ENCODE data around the gene MICU1. TPM values are rescaled to one million over a fixed set of nuclear protein-coding genes. Genes with fewer than 3 reads are reported as not detected.

MICU1 gene
- total RNA-seq, 1 experiment from 2014 or later, result 46.9 TPM

GRCh38 chr10:72364239-72364777 lies 261.6 kb downstream of the MICU1 start:
- TF ChIP-seq POLR2AphosphoS5 (IDR thresholded peaks at IDR 0.05; ENCODE audit: low read depth, low read length) (peak; percentile 54; the same call in 1 of the 2 replicates), CTCF (IDR thresholded peaks at IDR 0.05) (peak; percentile 97), SIN3A (IDR thresholded peaks at IDR 0.05; ENCODE audit: borderline replicate concordance, insufficient read depth, low read depth, low read length) (no peak), TCF7L2 (IDR thresholded peaks at IDR 0.05; ENCODE audit: low read depth, low read length) (no peak)
- TF ChIP-seq, protein P1, sequence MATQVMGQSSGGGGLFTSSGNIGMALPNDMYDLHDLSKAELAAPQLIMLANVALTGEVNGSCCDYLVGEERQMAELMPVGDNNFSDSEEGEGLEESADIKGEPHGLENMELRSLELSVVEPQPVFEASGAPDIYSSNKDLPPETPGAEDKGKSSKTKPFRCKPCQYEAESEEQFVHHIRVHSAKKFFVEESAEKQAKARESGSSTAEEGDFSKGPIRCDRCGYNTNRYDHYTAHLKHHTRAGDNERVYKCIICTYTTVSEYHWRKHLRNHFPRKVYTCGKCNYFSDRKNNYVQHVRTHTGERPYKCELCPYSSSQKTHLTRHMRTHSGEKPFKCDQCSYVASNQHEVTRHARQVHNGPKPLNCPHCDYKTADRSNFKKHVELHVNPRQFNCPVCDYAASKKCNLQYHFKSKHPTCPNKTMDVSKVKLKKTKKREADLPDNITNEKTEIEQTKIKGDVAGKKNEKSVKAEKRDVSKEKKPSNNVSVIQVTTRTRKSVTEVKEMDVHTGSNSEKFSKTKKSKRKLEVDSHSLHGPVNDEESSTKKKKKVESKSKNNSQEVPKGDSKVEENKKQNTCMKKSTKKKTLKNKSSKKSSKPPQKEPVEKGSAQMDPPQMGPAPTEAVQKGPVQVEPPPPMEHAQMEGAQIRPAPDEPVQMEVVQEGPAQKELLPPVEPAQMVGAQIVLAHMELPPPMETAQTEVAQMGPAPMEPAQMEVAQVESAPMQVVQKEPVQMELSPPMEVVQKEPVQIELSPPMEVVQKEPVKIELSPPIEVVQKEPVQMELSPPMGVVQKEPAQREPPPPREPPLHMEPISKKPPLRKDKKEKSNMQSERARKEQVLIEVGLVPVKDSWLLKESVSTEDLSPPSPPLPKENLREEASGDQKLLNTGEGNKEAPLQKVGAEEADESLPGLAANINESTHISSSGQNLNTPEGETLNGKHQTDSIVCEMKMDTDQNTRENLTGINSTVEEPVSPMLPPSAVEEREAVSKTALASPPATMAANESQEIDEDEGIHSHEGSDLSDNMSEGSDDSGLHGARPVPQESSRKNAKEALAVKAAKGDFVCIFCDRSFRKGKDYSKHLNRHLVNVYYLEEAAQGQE (IDR thresholded peaks at IDR 0.05; ENCODE audit: insufficient read depth in 1 of 2, low read depth in 2 of 2, low read length in 1 of 2), result no peak
- Histone ChIP-seq H3K36me3 (ENCODE audit: control insufficient read depth, insufficient read depth, low read length) (no peaks in the 10 kb centered on the region), H3K27ac (ENCODE audit: low read length) (peak overlapping the region; percentile 71), H3K9me3 (ENCODE audit: control insufficient read depth, insufficient read depth, low read depth, low read length) (no peaks in the 10 kb centered on the region), H3K4me3 (ENCODE audit: low read depth in 2 of 2, low read length in 2 of 2) (0 out of 4 replicates have a peak overlapping the region, but pooled peaks of 1 of the 2 experiments have one; percentile 3), H3K27me3 (ENCODE audit: control insufficient read depth, insufficient read depth, low read length) (no peaks in the 10 kb centered on the region), H3K4me1 (ENCODE audit: control insufficient read depth, insufficient read depth, low read length) (peaks cover 7% of the 10 kb centered on the region; the same call in 1 of the 2 replicates)
- peak; percentile 81 for DNase-seq (ENCODE audit: low read depth, low spot score)
- ATAC-seq, result peak; percentile 96
- in situ Hi-C loops (cut with HindIII; ENCODE audit: low pct_unique_long_range_greater_than_20kb, low sequenced_read_pairs), result no loop called here
- ChIA-PET POLR2A (interaction anchor here (0.6 kb wide), 1 partner anchor 193 kb away, joined by 7 read pairs; no protein-coding TSS in a partner anchor), CTCF (interaction anchor here (0.6 to 2.4 kb wide), 5 partner anchors 132 to 697 kb away, joined by 3 to 13 read pairs (median 5); no protein-coding TSS in a partner anchor)
- BruUV-seq (replicated peaks), result no TSS peak
- intact Hi-C loops (cut with micrococcal nuclease; ENCODE audit: unreplicated experiment), result loop anchor here (2.0 to 10.0 kb wide), 3 partner anchors 470 to 700 kb away; no protein-coding TSS in a partner anchor

GRCh38 chr10:72356987-72357386 lies 268.9 kb downstream of the MICU1 start:
- in situ Hi-C loops (cut with HindIII; ENCODE audit: low pct_unique_long_range_greater_than_20kb, low sequenced_read_pairs), result no loop called here
- POLR2A ChIA-PET, result interaction anchor here (0.6 kb wide), 1 partner anchor 795 kb away, joined by 3 read pairs; no protein-coding TSS in a partner anchor
- H3K27me3 ChIP-seq (ENCODE audit: control insufficient read depth, insufficient read depth, low read length), result no peaks in the 10 kb centered on the region
- BruUV-seq (replicated peaks), result no TSS peak
- ATAC-seq (no peak), DNase-seq (ENCODE audit: low read depth, low spot score) (no peak)
- H3K4me3 ChIP-seq (ENCODE audit: low read depth in 2 of 2, low read length in 2 of 2), result no peak overlapping the region
- H3K27ac ChIP-seq (ENCODE audit: low read length), result no peak overlapping the region
- intact Hi-C loops (cut with micrococcal nuclease; ENCODE audit: unreplicated experiment), result no loop called here
- TF ChIP-seq POLR2AphosphoS5 (IDR thresholded peaks at IDR 0.05; ENCODE audit: low read depth, low read length) (no peak), SIN3A (IDR thresholded peaks at IDR 0.05; ENCODE audit: borderline replicate concordance, insufficient read depth, low read depth, low read length) (no peak), TCF7L2 (IDR thresholded peaks at IDR 0.05; ENCODE audit: low read depth, low read length) (no peak), CTCF (IDR thresholded peaks at IDR 0.05) (no peak)
- TF ChIP-seq, protein P1 (IDR thresholded peaks at IDR 0.05; ENCODE audit: insufficient read depth in 1 of 2, low read depth in 2 of 2, low read length in 1 of 2), result no peak
- CTCF ChIA-PET, result no interaction called here
- no peaks in the 10 kb centered on the region for H3K9me3 ChIP-seq (ENCODE audit: control insufficient read depth, insufficient read depth, low read depth, low read length)
- H3K4me1 ChIP-seq (ENCODE audit: control insufficient read depth, insufficient read depth, low read length), result peaks cover 14% of the 10 kb centered on the region
- H3K36me3 ChIP-seq (ENCODE audit: control insufficient read depth, insufficient read depth, low read length), result peaks cover 5% of the 10 kb centered on the region; the same call in 1 of the 2 replicates
